OCI-LY3 (cell line): ENCODE data around the gene GPR21.

ENCODE experiments used
- EZH2phosphoT487 ChIP-seq: fragments of 200-600 bp; shearing (Covaris generic); IDR thresholded peaks from 2 replicates; pipeline ENCODE4 v1.6.1; 2018; ENCODE audit warnings: antibody characterized with exemption, mixed run types, low read depth
- TF ChIP-seq, protein P1 (sequence below): fragments of 200-600, 300-600 bp; sonication (generic); IDR thresholded peaks from 2 replicates; pipeline ENCODE4 v1.5.1; 2014; ENCODE audit warnings: antibody characterized with exemption, low read length, low read depth

- TF ChIP-seq, protein P1, sequence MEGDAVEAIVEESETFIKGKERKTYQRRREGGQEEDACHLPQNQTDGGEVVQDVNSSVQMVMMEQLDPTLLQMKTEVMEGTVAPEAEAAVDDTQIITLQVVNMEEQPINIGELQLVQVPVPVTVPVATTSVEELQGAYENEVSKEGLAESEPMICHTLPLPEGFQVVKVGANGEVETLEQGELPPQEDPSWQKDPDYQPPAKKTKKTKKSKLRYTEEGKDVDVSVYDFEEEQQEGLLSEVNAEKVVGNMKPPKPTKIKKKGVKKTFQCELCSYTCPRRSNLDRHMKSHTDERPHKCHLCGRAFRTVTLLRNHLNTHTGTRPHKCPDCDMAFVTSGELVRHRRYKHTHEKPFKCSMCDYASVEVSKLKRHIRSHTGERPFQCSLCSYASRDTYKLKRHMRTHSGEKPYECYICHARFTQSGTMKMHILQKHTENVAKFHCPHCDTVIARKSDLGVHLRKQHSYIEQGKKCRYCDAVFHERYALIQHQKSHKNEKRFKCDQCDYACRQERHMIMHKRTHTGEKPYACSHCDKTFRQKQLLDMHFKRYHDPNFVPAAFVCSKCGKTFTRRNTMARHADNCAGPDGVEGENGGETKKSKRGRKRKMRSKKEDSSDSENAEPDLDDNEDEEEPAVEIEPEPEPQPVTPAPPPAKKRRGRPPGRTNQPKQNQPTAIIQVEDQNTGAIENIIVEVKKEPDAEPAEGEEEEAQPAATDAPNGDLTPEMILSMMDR = peak; percentile 70
- no peak for TF ChIP-seq EZH2phosphoT487
Measured at GRCh38 chr9:122991370-122991830, 42.1 kb upstream of the GPR21 start.
